Nephron (organoid): ENCODE results near the gene OR52A5.

ENCODE experiments used
- H3K27ac Mint-ChIP-seq, 3 experiments: 2 replicates each; pipeline ENCODE4 v1.8.0; 2020; ENCODE audit warnings: mixed read lengths in 3 of 3, mild to moderate bottlenecking in 2 of 3, moderate library complexity in 1 of 3
- H3K27me3 Mint-ChIP-seq: 2 replicates; pipeline ENCODE4 v1.8.0; 2021; ENCODE audit warnings: low read depth, mild to moderate bottlenecking, moderate library complexity, mixed read lengths
- H3K36me3 Mint-ChIP-seq: 2 replicates; pipeline ENCODE4 v1.8.0; 2020; ENCODE audit warnings: low read depth, mixed read lengths
- H3K4me1 Mint-ChIP-seq: 2 replicates; pipeline ENCODE4 v1.8.0; 2020; ENCODE audit warnings: mixed read lengths
- H3K4me3 Mint-ChIP-seq, 3 experiments: 2 replicates each; pipeline ENCODE4 v1.8.0; 2020; ENCODE audit warnings: mild to moderate bottlenecking in 3 of 3, mixed read lengths in 3 of 3, moderate library complexity in 2 of 3
- H3K9me3 Mint-ChIP-seq: 2 replicates; pipeline ENCODE4 v1.8.0; 2020; ENCODE audit warnings: mixed read lengths
- TF ChIP-seq, protein P1 (sequence below), 3 experiments: fragments of 200-600 bp; sonication (generic); IDR thresholded peaks; one replicate each; pipeline ENCODE4 v1.5.0; 2021; ENCODE audit warnings: antibody characterized with exemption in 3 of 3; ENCODE audit not compliant: unreplicated experiment in 3 of 3

OR52A5 gene

DNA sequence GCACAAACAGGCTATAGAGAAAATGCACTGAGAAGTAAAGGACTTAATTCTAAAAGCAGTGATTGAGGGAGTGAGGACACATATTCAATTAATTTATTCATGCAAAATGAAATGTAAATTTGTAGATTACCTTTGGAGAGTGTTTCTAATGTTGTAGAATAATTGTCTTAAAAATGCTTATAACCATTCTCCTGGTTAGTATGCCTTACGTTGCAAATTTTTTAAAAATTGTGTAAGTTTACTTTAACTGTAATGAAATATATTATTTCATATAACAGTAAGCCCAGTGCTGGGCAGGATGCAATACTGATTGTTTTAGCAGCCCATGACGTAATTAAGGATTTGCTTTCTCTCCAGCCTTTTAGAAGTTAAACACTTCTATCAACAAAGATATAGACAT is 42.1 kb downstream of the OR52A5 start:
- Mint-ChIP-seq H3K9me3 (no peaks in the 10 kb centered on the region), H3K27ac (no peak overlapping the region), H3K36me3 (no peaks in the 10 kb centered on the region), H3K4me3 (no peak overlapping the region), H3K27me3 (no peaks in the 10 kb centered on the region), H3K4me1 (no peaks in the 10 kb centered on the region)
- TF ChIP-seq, protein P1, sequence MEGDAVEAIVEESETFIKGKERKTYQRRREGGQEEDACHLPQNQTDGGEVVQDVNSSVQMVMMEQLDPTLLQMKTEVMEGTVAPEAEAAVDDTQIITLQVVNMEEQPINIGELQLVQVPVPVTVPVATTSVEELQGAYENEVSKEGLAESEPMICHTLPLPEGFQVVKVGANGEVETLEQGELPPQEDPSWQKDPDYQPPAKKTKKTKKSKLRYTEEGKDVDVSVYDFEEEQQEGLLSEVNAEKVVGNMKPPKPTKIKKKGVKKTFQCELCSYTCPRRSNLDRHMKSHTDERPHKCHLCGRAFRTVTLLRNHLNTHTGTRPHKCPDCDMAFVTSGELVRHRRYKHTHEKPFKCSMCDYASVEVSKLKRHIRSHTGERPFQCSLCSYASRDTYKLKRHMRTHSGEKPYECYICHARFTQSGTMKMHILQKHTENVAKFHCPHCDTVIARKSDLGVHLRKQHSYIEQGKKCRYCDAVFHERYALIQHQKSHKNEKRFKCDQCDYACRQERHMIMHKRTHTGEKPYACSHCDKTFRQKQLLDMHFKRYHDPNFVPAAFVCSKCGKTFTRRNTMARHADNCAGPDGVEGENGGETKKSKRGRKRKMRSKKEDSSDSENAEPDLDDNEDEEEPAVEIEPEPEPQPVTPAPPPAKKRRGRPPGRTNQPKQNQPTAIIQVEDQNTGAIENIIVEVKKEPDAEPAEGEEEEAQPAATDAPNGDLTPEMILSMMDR (IDR thresholded peaks at IDR 0.05; ENCODE audit: unreplicated experiment in 3 of 3), result no peak

DNA sequence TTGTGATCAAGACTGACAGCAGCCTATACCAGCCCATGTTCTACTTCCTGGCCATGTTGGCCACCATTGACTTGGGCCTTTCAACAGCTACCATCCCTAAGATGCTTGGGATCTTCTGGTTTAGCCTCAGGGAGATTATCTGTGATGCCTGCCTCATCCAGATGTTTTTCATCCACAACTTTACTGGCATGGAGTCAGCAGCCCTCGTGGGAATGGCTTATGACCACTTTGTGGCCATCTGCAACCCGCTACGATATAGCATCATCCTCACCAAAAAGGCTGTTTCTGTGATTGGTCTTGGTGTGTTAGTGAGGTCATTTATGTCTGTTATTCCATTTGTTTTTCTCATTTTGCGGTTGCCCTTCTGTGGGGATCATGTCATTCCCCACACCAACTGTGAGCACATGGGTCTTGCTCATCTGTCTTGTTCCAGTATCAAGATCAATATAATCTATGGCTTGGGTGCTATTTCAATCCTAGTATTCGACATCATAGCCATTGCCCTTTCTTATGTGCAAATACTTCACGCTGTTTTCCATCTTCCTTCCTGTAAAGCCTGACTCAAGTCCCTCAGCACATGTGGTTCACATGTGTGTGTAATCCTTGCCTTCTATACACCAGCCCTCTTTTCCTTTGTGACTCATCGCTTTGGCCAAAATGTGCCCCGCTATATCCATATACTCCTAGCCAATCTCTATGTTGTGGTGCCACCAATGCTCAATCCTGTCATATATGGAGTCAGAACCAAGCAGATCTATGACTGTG is 45.2 kb downstream of the OR52A5 start:
- Mint-ChIP-seq H3K27ac (no peak overlapping the region), H3K9me3 (no peaks in the 10 kb centered on the region), H3K4me1 (no peaks in the 10 kb centered on the region), H3K36me3 (no peaks in the 10 kb centered on the region), H3K27me3 (no peaks in the 10 kb centered on the region), H3K4me3 (no peak overlapping the region)
- TF ChIP-seq, protein P1 (IDR thresholded peaks at IDR 0.05; ENCODE audit: unreplicated experiment in 3 of 3), result no peak

DNA sequence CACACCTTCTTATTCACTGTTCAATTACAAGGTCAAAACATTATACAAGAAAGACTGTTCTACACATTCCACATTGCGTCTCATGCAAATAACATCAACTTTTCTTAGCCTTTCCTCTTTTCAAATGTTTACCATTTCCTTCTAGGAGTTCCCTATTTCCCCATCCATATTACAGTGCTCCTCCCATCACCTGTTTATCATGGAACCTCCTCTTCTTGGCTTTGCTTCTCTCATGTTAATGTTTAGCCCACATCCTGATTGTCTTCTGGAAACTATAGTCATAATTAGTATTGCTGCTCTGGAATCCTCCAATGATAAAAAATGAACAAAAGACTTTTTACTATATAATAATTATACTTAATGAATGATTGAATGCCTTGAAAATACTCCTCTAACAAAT is 47.5 kb downstream of the OR52A5 start:
- no peaks in the 10 kb centered on the region for H3K27me3 Mint-ChIP-seq
- no peaks in the 10 kb centered on the region for H3K36me3 Mint-ChIP-seq
- no peak overlapping the region for H3K27ac Mint-ChIP-seq
- TF ChIP-seq, protein P1 (IDR thresholded peaks at IDR 0.05; ENCODE audit: unreplicated experiment in 3 of 3), result no peak
- no peaks in the 10 kb centered on the region for H3K9me3 Mint-ChIP-seq
- no peaks in the 10 kb centered on the region for H3K4me1 Mint-ChIP-seq
- H3K4me3 Mint-ChIP-seq, result no peak overlapping the region

DNA sequence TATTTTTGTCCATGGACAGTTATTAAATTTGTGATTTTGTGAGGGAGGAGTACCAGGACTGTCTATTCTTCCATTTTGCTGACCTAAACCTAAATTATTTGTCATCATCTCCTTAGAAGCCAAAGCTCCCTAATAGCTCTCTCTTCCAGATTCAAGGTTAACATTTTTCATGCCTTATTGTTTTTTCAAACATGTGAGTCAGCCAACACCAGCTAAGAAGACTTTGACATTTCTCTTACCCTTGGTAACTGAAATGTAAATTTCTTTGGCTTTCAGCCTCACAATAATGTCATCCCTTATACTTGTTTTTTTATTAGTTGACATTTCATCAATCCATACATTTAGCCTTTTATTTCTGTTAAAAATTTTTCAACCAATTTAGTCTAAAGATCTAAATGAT is 49.6 kb downstream of the OR52A5 start:
- Mint-ChIP-seq H3K9me3 (no peaks in the 10 kb centered on the region), H3K27ac (no peak overlapping the region), H3K4me1 (no peaks in the 10 kb centered on the region), H3K36me3 (no peaks in the 10 kb centered on the region), H3K4me3 (no peak overlapping the region), H3K27me3 (no peaks in the 10 kb centered on the region)
- TF ChIP-seq, protein P1 (IDR thresholded peaks at IDR 0.05; ENCODE audit: unreplicated experiment in 3 of 3), result no peak

DNA sequence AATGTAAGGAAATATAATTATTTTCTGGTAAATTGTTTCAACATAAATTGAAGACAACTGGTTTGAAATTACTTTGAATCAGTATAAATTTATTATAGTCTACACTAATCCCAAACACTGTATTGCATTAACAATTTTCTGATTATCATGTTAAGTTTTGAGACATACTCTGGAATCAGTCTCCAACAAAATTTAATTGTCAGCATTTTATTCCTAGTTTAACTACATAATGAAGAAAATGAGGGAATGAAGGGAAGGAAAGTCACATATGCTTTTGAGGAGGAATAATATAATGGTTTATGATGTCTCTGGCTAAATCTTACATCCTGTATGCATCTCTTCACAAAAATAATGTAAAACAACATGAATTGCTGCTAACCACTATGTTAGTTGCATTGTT is 54.6 kb downstream of the OR52A5 start:
- H3K36me3 Mint-ChIP-seq, result no peaks in the 10 kb centered on the region
- TF ChIP-seq, protein P1 (IDR thresholded peaks at IDR 0.05; ENCODE audit: unreplicated experiment in 3 of 3), result no peak
- H3K27me3 Mint-ChIP-seq, result no peaks in the 10 kb centered on the region
- no peak overlapping the region for H3K27ac Mint-ChIP-seq
- no peaks in the 10 kb centered on the region for H3K9me3 Mint-ChIP-seq
- no peaks in the 10 kb centered on the region for H3K4me1 Mint-ChIP-seq
- H3K4me3 Mint-ChIP-seq, result no peak overlapping the region

DNA sequence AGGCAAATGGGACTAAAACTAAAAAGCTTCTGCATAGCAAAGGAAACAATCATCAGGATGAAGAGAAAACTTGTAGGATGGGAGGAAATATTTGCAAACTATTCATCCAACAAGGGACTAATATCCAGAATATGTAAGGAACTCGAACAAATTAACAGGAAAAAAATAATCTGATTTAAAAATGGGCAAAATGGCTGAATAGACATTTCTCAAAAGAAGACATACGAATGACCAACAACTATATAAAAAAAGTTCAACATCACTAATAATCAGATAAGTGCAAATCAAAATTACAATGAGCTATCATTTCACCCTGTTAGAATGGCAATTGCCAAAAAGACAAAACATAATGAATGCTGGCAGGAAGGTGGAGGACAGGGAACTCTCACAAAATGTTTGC is 56.8 kb downstream of the OR52A5 start:
- no peaks in the 10 kb centered on the region for H3K9me3 Mint-ChIP-seq
- TF ChIP-seq, protein P1 (IDR thresholded peaks at IDR 0.05; ENCODE audit: unreplicated experiment in 3 of 3), result no peak
- H3K4me1 Mint-ChIP-seq, result no peaks in the 10 kb centered on the region
- no peak overlapping the region for H3K4me3 Mint-ChIP-seq
- H3K36me3 Mint-ChIP-seq, result no peaks in the 10 kb centered on the region
- no peaks in the 10 kb centered on the region for H3K27me3 Mint-ChIP-seq
- no peak overlapping the region for H3K27ac Mint-ChIP-seq
